GM23338 (cell line): ENCODE measurements around the gene RNF166. TPM values are rescaled to one million over a fixed set of nuclear protein-coding genes. Genes with fewer than 3 reads are reported as not detected.

Experiments used
- ATAC-seq: fragments of 200-7000 bp; cut with Tn5 transposase; 3 replicates; pipeline ENCODE4 v1.9.1; 2020
- DNase-seq: peaks from one replicate; pipeline ENCODE4 v3.0.0-alpha.2; 2015; ENCODE audit warnings: low spot score
- H2AFZ ChIP-seq: fragments of 200-600 bp; sonication (generic); 2 replicates; pipeline ENCODE4 v1.8.0; 2016; ENCODE audit warnings: antibody characterized with exemption, mild to moderate bottlenecking, moderate library complexity
- H3F3A ChIP-seq: fragments of 200-600 bp; sonication (generic); replicated peaks from 2 replicates; pipeline ENCODE4 v1.8.0; 2017; ENCODE audit warnings: antibody characterized with exemption, mixed run types, low read depth
- H3K27ac ChIP-seq: fragments of 200-600 bp; sonication (generic); 2 replicates; pipeline ENCODE4 v1.6.1; 2016; ENCODE audit warnings: low read depth
- H3K27me3 ChIP-seq: fragments of 200-600 bp; sonication (generic); 2 replicates; pipeline ENCODE4 v1.8.0; 2016; ENCODE audit warnings: mild to moderate bottlenecking, mixed run types, moderate library complexity; ENCODE audit not compliant: insufficient read depth
- H3K36me3 ChIP-seq: fragments of 200-600 bp; sonication (generic); 2 replicates; pipeline ENCODE4 v1.8.0; 2016; ENCODE audit warnings: mild to moderate bottlenecking; ENCODE audit not compliant: insufficient read depth
- H3K4me1 ChIP-seq: fragments of 200-600 bp; sonication (generic); 2 replicates; pipeline ENCODE4 v1.8.0; 2016; ENCODE audit warnings: mild to moderate bottlenecking, moderate library complexity; ENCODE audit not compliant: insufficient read depth
- H3K4me2 ChIP-seq: fragments of 200-600 bp; sonication (generic); 2 replicates; pipeline ENCODE4 v1.7.1; 2017; ENCODE audit warnings: mixed run types
- H3K4me3 ChIP-seq: fragments of 200-600 bp; sonication (generic); 2 replicates; pipeline ENCODE4 v1.6.1; 2016; ENCODE audit warnings: mixed run types
- H3K79me2 ChIP-seq: fragments of 200-600 bp; sonication (generic); replicated peaks from 2 replicates; pipeline ENCODE4 v1.8.0; 2017; ENCODE audit warnings: mild to moderate bottlenecking; ENCODE audit not compliant: insufficient read depth
- H3K9me2 ChIP-seq: fragments of 200-600 bp; sonication (generic); 2 replicates; pipeline ENCODE4 v1.8.0; 2017; ENCODE audit not compliant: insufficient read depth
- H4K20me1 ChIP-seq: fragments of 200-600 bp; sonication (generic); replicated peaks from 2 replicates; pipeline ENCODE4 v1.8.0; 2017; ENCODE audit warnings: mild to moderate bottlenecking; ENCODE audit not compliant: insufficient read depth
- H3K27ac Mint-ChIP-seq: 2 replicates; pipeline ENCODE4 v1.8.0; 2020; ENCODE audit warnings: inconsistent platforms, mild to moderate bottlenecking, moderate library complexity, mixed read lengths
- H3K27me3 Mint-ChIP-seq: 3 replicates; pipeline ENCODE4 v1.8.0; 2022; ENCODE audit warnings: low read depth, mild to moderate bottlenecking, moderate library complexity, mixed read lengths, inconsistent platforms; ENCODE audit not compliant: insufficient read depth, poor library complexity
- H3K36me3 Mint-ChIP-seq: 3 replicates; pipeline ENCODE4 v1.8.0; 2021; ENCODE audit warnings: low read depth, mild to moderate bottlenecking, inconsistent platforms, moderate library complexity, mixed read lengths
- H3K4me1 Mint-ChIP-seq: 3 replicates; pipeline ENCODE4 v1.8.0; 2020; ENCODE audit warnings: mild to moderate bottlenecking, inconsistent platforms, mixed read lengths
- H3K4me3 Mint-ChIP-seq: 3 replicates; pipeline ENCODE4 v1.8.0; 2021; ENCODE audit warnings: moderate library complexity, mild to moderate bottlenecking, inconsistent platforms, mixed read lengths
- H3K9me3 Mint-ChIP-seq: 3 replicates; pipeline ENCODE4 v1.8.0; 2020; ENCODE audit warnings: moderate library complexity, mild to moderate bottlenecking, inconsistent platforms, mixed read lengths
- CREB1 ChIP-seq: fragments of 250-450 bp; sonication (Bioruptor Pico); IDR thresholded peaks from 2 replicates; pipeline ENCODE4 v1.5.0; 2020; ENCODE audit warnings: low read depth, mild to moderate bottlenecking, moderate library complexity
- EZH2 ChIP-seq: fragments of 200-600 bp; sonication (generic); IDR thresholded peaks from one replicate; pipeline ENCODE4 v1.8.0; 2017; ENCODE audit warnings: antibody characterized with exemption, mild to moderate bottlenecking, low read depth; ENCODE audit not compliant: unreplicated experiment
- EZH2phosphoT487 ChIP-seq: fragments of 200-600 bp; sonication (generic); IDR thresholded peaks from one replicate; pipeline ENCODE4 v1.8.1; 2018; ENCODE audit warnings: antibody characterized with exemption; ENCODE audit not compliant: unreplicated experiment
- JUNB ChIP-seq: IDR thresholded peaks from one replicate; pipeline ENCODE4 v1.6.1; 2016; ENCODE audit warnings: antibody characterized with exemption; ENCODE audit not compliant: unreplicated experiment
- NANOG ChIP-seq: IDR thresholded peaks from 2 replicates; pipeline ENCODE4 v1.6.1; 2016; ENCODE audit warnings: antibody characterized with exemption, borderline replicate concordance
- POLR2AphosphoS5 ChIP-seq: IDR thresholded peaks from 2 replicates; pipeline ENCODE4 v1.6.1; 2016; ENCODE audit warnings: antibody characterized with exemption, low read depth
- REST ChIP-seq: IDR thresholded peaks from one replicate; pipeline ENCODE4 v1.6.1; 2018; ENCODE audit warnings: antibody characterized with exemption; ENCODE audit not compliant: unreplicated experiment
- STAT1 ChIP-seq: IDR thresholded peaks from one replicate; pipeline ENCODE4 v1.6.1; 2016; ENCODE audit warnings: antibody characterized with exemption; ENCODE audit not compliant: unreplicated experiment
- ZNF114 ChIP-seq: fragments of 250-450 bp; sonication (Bioruptor Pico); IDR thresholded peaks from 2 replicates; pipeline ENCODE4 v1.5.0; 2020; ENCODE audit warnings: mild to moderate bottlenecking, moderate library complexity
- ZNF331 ChIP-seq: fragments of 250-450 bp; sonication (Bioruptor Pico); IDR thresholded peaks from 2 replicates; pipeline ENCODE4 v1.5.0; 2020; ENCODE audit warnings: low read depth, mild to moderate bottlenecking, moderate library complexity
- polyA plus RNA-seq: library from polyadenylated mRNA; unstranded; fragments of >200 nt; fragmentation: Nextera tagmentation; extraction: Ambion mirVana; gene quantifications from 2 replicates; pipeline ENCODE4 v1.2.1, GENCODE V29; 2016
- total RNA-seq: library from RNA; depleted of rRNA; stranded (reverse); fragments of >200 nt; shearing (Covaris generic); gene quantifications from 2 replicates; pipeline ENCODE4 v1.2.3, GENCODE V29; 2014
- TF ChIP-seq, protein P1 (sequence below): fragments of 250-450 bp; sonication (Bioruptor Pico); IDR thresholded peaks from 2 replicates; pipeline ENCODE4 v1.5.0; 2020; ENCODE audit warnings: mild to moderate bottlenecking, moderate library complexity
- TF ChIP-seq, protein P2 (sequence below): IDR thresholded peaks from 2 replicates; pipeline ENCODE4 v1.6.1; 2016; ENCODE audit warnings: antibody characterized with exemption

The RNF166 gene
- total and polyA plus RNA-seq, 2 experiments from 2014 or later, result 24.9 to 43.4 TPM

- H3K27me3 ChIP-seq, result no peaks in the 10 kb centered on the region
- H3K27ac ChIP-seq, result no peak overlapping the region
- H3K27ac Mint-ChIP-seq, result no peak overlapping the region
- H4K20me1 ChIP-seq, result no peaks in the 10 kb centered on the region
- H3K79me2 ChIP-seq, result no peaks in the 10 kb centered on the region
- H3K9me3 Mint-ChIP-seq, result no peaks in the 10 kb centered on the region
- no peaks in the 10 kb centered on the region for H3K9me2 ChIP-seq
- no peaks in the 10 kb centered on the region; the same call in 1 of the 2 replicates for H3K4me1 ChIP-seq
- ATAC-seq (no peak), DNase-seq (no peak)
- 0 out of 2 replicates have a peak, but pooled peaks cover 10% of the 10 kb centered on the region for H3F3A ChIP-seq
- no peaks in the 10 kb centered on the region for H3K36me3 ChIP-seq
- H2AFZ ChIP-seq, result no peak overlapping the region
- H3K4me2 ChIP-seq, result no peak overlapping the region
- peaks cover 3% of the 10 kb centered on the region; the same call in 1 of the 3 replicates for H3K36me3 Mint-ChIP-seq
- no peak overlapping the region for H3K4me3 Mint-ChIP-seq
- TF ChIP-seq STAT1 (no peak), POLR2AphosphoS5 (no peak)
- no peak overlapping the region for H3K4me3 ChIP-seq
- peaks cover 18% of the 10 kb centered on the region for H3K4me1 Mint-ChIP-seq
- peaks cover 5% of the 10 kb centered on the region for H3K27me3 Mint-ChIP-seq
Observed at GRCh38 chr16:88750854-88751253, 44.6 kb upstream of the RNF166 start.

DNA sequence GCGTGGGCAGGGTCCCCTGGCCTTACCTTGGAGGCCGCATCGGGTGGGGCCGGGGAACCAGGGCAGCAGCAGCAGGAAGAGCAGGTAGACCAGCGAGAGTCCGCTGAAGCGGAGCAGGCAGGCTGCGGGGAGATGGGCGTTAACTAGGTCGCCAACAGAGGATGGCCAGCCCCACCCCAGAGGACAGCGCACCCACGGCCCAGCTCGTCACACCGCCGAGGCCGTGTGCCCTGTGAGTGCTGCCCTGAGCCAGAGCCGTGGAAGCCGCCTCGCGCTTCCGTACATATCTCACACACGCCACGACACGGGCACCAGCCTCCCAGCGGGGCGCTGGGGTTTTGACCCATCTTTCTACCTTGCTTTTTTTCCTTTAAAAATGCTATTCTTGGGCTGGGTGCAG is 43.1 kb upstream of the RNF166 start:
- Histone ChIP-seq H3F3A (0 out of 2 replicates have a peak, but pooled peaks cover 5% of the 10 kb centered on the region), H3K27me3 (no peaks in the 10 kb centered on the region), H3K4me1 (no peaks in the 10 kb centered on the region; the same call in 1 of the 2 replicates), H3K4me3 (no peak overlapping the region), H3K4me2 (no peak overlapping the region), H3K9me2 (no peaks in the 10 kb centered on the region), H4K20me1 (no peaks in the 10 kb centered on the region), H3K27ac (no peak overlapping the region), H3K79me2 (no peaks in the 10 kb centered on the region), H3K36me3 (no peaks in the 10 kb centered on the region), H2AFZ (no peak overlapping the region)
- H3K4me1 Mint-ChIP-seq, result peaks cover 14% of the 10 kb centered on the region
- H3K27ac Mint-ChIP-seq, result no peak overlapping the region
- no peak for ATAC-seq
- no peaks in the 10 kb centered on the region for H3K9me3 Mint-ChIP-seq
- H3K4me3 Mint-ChIP-seq, result no peak overlapping the region
- peaks cover 9% of the 10 kb centered on the region for H3K27me3 Mint-ChIP-seq
- DNase-seq, result no peak
- peaks cover 3% of the 10 kb centered on the region; the same call in 1 of the 3 replicates for H3K36me3 Mint-ChIP-seq
- TF ChIP-seq ZNF331 (no peak), JUNB (no peak), ZNF114 (CRISPR knock-in tag) (no peak), POLR2AphosphoS5 (no peak), EZH2 (no peak), REST (no peak), STAT1 (no peak), EZH2phosphoT487 (no peak), NANOG (no peak), CREB1 (CRISPR knock-in tag) (no peak)
- TF ChIP-seq, protein P1, sequence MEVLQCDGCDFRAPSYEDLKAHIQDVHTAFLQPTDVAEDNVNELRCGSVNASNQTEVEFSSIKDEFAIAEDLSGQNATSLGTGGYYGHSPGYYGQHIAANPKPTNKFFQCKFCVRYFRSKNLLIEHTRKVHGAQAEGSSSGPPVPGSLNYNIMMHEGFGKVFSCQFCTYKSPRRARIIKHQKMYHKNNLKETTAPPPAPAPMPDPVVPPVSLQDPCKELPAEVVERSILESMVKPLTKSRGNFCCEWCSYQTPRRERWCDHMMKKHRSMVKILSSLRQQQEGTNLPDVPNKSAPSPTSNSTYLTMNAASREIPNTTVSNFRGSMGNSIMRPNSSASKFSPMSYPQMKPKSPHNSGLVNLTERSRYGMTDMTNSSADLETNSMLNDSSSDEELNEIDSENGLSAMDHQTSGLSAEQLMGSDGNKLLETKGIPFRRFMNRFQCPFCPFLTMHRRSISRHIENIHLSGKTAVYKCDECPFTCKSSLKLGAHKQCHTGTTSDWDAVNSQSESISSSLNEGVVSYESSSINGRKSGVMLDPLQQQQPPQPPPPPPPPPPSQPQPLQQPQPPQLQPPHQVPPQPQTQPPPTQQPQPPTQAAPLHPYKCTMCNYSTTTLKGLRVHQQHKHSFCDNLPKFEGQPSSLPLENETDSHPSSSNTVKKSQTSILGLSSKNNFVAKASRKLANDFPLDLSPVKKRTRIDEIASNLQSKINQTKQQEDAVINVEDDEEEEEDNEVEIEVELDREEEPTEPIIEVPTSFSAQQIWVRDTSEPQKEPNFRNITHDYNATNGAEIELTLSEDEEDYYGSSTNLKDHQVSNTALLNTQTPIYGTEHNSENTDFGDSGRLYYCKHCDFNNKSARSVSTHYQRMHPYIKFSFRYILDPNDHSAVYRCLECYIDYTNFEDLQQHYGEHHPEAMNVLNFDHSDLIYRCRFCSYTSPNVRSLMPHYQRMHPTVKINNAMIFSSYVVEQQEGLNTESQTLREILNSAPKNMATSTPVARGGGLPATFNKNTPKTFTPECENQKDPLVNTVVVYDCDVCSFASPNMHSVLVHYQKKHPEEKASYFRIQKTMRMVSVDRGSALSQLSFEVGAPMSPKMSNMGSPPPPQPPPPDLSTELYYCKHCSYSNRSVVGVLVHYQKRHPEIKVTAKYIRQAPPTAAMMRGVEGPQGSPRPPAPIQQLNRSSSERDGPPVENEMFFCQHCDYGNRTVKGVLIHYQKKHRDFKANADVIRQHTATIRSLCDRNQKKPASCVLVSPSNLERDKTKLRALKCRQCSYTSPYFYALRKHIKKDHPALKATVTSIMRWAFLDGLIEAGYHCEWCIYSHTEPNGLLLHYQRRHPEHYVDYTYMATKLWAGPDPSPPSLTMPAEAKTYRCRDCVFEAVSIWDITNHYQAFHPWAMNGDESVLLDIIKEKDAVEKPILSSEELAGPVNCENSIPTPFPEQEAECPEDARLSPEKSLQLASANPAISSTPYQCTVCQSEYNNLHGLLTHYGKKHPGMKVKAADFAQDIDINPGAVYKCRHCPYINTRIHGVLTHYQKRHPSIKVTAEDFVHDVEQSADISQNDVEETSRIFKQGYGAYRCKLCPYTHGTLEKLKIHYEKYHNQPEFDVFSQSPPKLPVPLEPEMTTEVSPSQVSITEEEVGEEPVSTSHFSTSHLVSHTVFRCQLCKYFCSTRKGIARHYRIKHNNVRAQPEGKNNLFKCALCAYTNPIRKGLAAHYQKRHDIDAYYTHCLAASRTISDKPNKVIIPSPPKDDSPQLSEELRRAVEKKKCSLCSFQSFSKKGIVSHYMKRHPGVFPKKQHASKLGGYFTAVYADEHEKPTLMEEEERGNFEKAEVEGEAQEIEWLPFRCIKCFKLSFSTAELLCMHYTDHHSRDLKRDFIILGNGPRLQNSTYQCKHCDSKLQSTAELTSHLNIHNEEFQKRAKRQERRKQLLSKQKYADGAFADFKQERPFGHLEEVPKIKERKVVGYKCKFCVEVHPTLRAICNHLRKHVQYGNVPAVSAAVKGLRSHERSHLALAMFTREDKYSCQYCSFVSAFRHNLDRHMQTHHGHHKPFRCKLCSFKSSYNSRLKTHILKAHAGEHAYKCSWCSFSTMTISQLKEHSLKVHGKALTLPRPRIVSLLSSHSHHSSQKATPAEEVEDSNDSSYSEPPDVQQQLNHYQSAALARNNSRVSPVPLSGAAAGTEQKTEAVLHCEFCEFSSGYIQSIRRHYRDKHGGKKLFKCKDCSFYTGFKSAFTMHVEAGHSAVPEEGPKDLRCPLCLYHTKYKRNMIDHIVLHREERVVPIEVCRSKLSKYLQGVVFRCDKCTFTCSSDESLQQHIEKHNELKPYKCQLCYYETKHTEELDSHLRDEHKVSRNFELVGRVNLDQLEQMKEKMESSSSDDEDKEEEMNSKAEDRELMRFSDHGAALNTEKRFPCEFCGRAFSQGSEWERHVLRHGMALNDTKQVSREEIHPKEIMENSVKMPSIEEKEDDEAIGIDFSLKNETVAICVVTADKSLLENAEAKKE, result no peak
- TF ChIP-seq, protein P2, sequence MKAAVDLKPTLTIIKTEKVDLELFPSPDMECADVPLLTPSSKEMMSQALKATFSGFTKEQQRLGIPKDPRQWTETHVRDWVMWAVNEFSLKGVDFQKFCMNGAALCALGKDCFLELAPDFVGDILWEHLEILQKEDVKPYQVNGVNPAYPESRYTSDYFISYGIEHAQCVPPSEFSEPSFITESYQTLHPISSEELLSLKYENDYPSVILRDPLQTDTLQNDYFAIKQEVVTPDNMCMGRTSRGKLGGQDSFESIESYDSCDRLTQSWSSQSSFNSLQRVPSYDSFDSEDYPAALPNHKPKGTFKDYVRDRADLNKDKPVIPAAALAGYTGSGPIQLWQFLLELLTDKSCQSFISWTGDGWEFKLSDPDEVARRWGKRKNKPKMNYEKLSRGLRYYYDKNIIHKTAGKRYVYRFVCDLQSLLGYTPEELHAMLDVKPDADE, result no peak
